HCT116 (cell line): ENCODE data around the gene NET1. TPM values are rescaled to one million over a fixed set of nuclear protein-coding genes. Genes with fewer than 3 reads are reported as not detected.

Experiments
- ATAC-seq: fragments of 200-7000 bp; cut with Tn5 transposase; 2 replicates; pipeline ENCODE4 v1.9.1; 2020; ENCODE audit warnings: mild to moderate bottlenecking, moderate library complexity
- BruUV-seq: library from RNA; stranded (reverse); fragments of 400-500 nt; replicated peaks from 2 replicates; lab custom pipeline; 2021; lab: Mats Ljungman, UMichigan
- CTCF ChIA-PET: fragments of 300-600 bp; sonication (Branson Sonifier 250); formaldehyde crosslinking; loops from one replicate; lab custom pipeline; 2021; ENCODE audit warnings: antibody characterized with exemption; lab: Charles Lee
- POLR2A ChIA-PET: fragments of 300-600, 350-600 bp; sonication (Branson Sonifier 250); formaldehyde crosslinking; loops from one replicate; lab custom pipeline; 2021; ENCODE audit warnings: antibody characterized with exemption; lab: Charles Lee
- RAD21 ChIA-PET, 2 experiments: fragments of 300-600 bp; sonication (Branson Sonifier 250); formaldehyde crosslinking; loops; one replicate each; lab custom pipeline; 2023; ENCODE audit warnings: low total read pairs in 2 of 2; ENCODE audit not compliant: uncharacterized antibody in 2 of 2, unreplicated experiment in 2 of 2, low non-redundant PET in 1 of 2; lab: Charles Lee
- DNase-seq: peaks from one replicate; pipeline ENCODE4 v3.0.0-alpha.2; 2010; ENCODE audit warnings: low read depth, low spot score
- H2AFZ ChIP-seq: fragments of 200-600 bp; shearing (Covaris generic), sonication (generic); 2 replicates; pipeline ENCODE4 v1.6.1; 2017; ENCODE audit warnings: low read depth, mixed run types, mixed read lengths, antibody characterized with exemption, low read length; ENCODE audit not compliant: poor library complexity, severe bottlenecking
- H3K27ac ChIP-seq: 2 replicates; pipeline ENCODE4 v1.5.1; 2012; ENCODE audit warnings: low read depth, low read length
- H3K27me3 ChIP-seq: fragments of 200-600 bp; sonication (generic); 2 replicates; pipeline ENCODE4 v1.6.1; 2016; ENCODE audit warnings: mixed run types, low read length, mixed read lengths; ENCODE audit not compliant: insufficient read depth
- H3K36me3 ChIP-seq, 2 experiments: fragments of 200-500 bp in 1 of 2; fragments of 200-600 bp in 1 of 2; sonication (Bioruptor generic) in 1 of 2; sonication (generic) in 1 of 2; 2 replicates each; pipeline versions ENCODE4 v1.5.1 to v1.6.1; 2014 to 2016; ENCODE audit warnings: low read length in 2 of 2, inconsistent platforms in 1 of 2, mixed read lengths in 1 of 2, mixed run types in 1 of 2; ENCODE audit not compliant: insufficient read depth in 2 of 2, control insufficient read depth in 1 of 2
- H3K4me1 ChIP-seq, 2 experiments: fragments of 200-600 bp in 1 of 2; sonication (generic) in 1 of 2; 2 replicates each; pipeline versions ENCODE4 v1.5.1 to v1.6.1; 2012 to 2017; ENCODE audit warnings: low read length in 2 of 2, inconsistent platforms in 1 of 2, mild to moderate bottlenecking in 1 of 2, mixed read lengths in 1 of 2, mixed run types in 1 of 2, moderate library complexity in 1 of 2; ENCODE audit not compliant: insufficient read depth in 2 of 2, control insufficient read depth in 1 of 2
- H3K4me2 ChIP-seq: fragments of 200-600 bp; sonication (generic); 2 replicates; pipeline ENCODE4 v1.6.1; 2017; ENCODE audit warnings: mixed run types, low read length, mixed read lengths
- H3K4me3 ChIP-seq, 2 experiments: fragments of 200-600 bp in 1 of 2; sonication (generic) in 1 of 2; replicated peaks in 1 of 2; 2 replicates each; pipeline ENCODE4 v1.5.1; 2011 to 2016; ENCODE audit warnings: low read length in 2 of 2, control low read depth in 1 of 2, low read depth in 1 of 2, mild to moderate bottlenecking in 1 of 2, mixed read lengths in 1 of 2, mixed run types in 1 of 2
- H3K79me2 ChIP-seq: fragments of 200-600 bp; sonication (generic); 2 replicates; pipeline ENCODE4 v1.6.1; 2017; ENCODE audit warnings: mild to moderate bottlenecking, mixed run types, low read length, moderate library complexity, mixed read lengths; ENCODE audit not compliant: insufficient read depth
- H3K9ac ChIP-seq: fragments of 200-600 bp; sonication (generic); 2 replicates; pipeline ENCODE4 v1.6.1; 2016; ENCODE audit warnings: low read length, mixed read lengths
- H3K9me2 ChIP-seq: fragments of 200-600 bp; sonication (generic), shearing (Covaris generic); 2 replicates; pipeline ENCODE4 v1.6.1; 2017; ENCODE audit warnings: mixed run types, mild to moderate bottlenecking, moderate library complexity; ENCODE audit not compliant: insufficient read depth
- H3K9me3 ChIP-seq, 2 experiments: fragments of 200-500 bp in 1 of 2; fragments of 200-600 bp in 1 of 2; sonication (Bioruptor generic) in 1 of 2; sonication (generic) in 1 of 2; 2 replicates each; pipeline ENCODE4 v1.6.1; 2014 to 2017; ENCODE audit warnings: low read length in 2 of 2, mixed read lengths in 2 of 2, inconsistent platforms in 1 of 2, low read depth in 1 of 2, mild to moderate bottlenecking in 1 of 2, mixed run types in 1 of 2, moderate library complexity in 1 of 2; ENCODE audit not compliant: control insufficient read depth in 1 of 2, insufficient read depth in 1 of 2
- H4K20me1 ChIP-seq: fragments of 200-600 bp; sonication (generic), shearing (Covaris generic); 2 replicates; pipeline ENCODE4 v1.6.1; 2017; ENCODE audit warnings: mixed run types, mild to moderate bottlenecking, moderate library complexity; ENCODE audit not compliant: insufficient read depth
- EGR1 ChIP-seq: IDR thresholded peaks from 2 replicates; pipeline ENCODE4 v1.6.1; 2012; ENCODE audit warnings: low read depth
- ELF1 ChIP-seq: IDR thresholded peaks from 2 replicates; pipeline ENCODE4 v1.6.1; 2012; ENCODE audit warnings: low read depth, borderline replicate concordance
- EZH2 ChIP-seq: fragments of 200-600 bp; sonication (generic); IDR thresholded peaks from 2 replicates; pipeline ENCODE4 v1.6.1; 2017; ENCODE audit warnings: antibody characterized with exemption, mixed run types
- EZH2phosphoT487 ChIP-seq: fragments of 200-600 bp; IDR thresholded peaks from 2 replicates; pipeline ENCODE4 v1.6.1; 2018; ENCODE audit warnings: antibody characterized with exemption, borderline replicate concordance
- FOSL1 ChIP-seq: IDR thresholded peaks from 2 replicates; pipeline ENCODE4 v1.6.1; 2012; ENCODE audit warnings: low read depth
- JUND ChIP-seq: IDR thresholded peaks from 2 replicates; pipeline ENCODE4 v1.6.1; 2012
- POLR2A ChIP-seq: IDR thresholded peaks from 2 replicates; pipeline ENCODE4 v1.7.0; 2011; ENCODE audit warnings: borderline replicate concordance; ENCODE audit not compliant: insufficient read depth, insufficient read length; ENCODE audit errors: extremely low read depth
- POLR2AphosphoS5 ChIP-seq: IDR thresholded peaks from 2 replicates; pipeline ENCODE4 v1.6.1; 2011; ENCODE audit warnings: mild to moderate bottlenecking, low read depth, low read length, moderate library complexity
- SIN3A ChIP-seq: IDR thresholded peaks from 2 replicates; pipeline ENCODE4 v1.6.1; 2012; ENCODE audit warnings: low read depth
- SP1 ChIP-seq: IDR thresholded peaks from 2 replicates; pipeline ENCODE4 v1.6.1; 2012; ENCODE audit warnings: low read depth
- SRF ChIP-seq: IDR thresholded peaks from 2 replicates; pipeline ENCODE4 v1.6.1; 2012; ENCODE audit warnings: low read depth
- TCF7L2 ChIP-seq: IDR thresholded peaks from 2 replicates; pipeline ENCODE4 v1.7.0; 2011; ENCODE audit warnings: borderline replicate concordance, inconsistent platforms; ENCODE audit not compliant: insufficient read depth, insufficient read length; ENCODE audit errors: extremely low read depth
- YY1 ChIP-seq: IDR thresholded peaks from 2 replicates; pipeline ENCODE4 v1.6.1; 2011; ENCODE audit warnings: low read length, low read depth, moderate library complexity, mild to moderate bottlenecking; ENCODE audit not compliant: insufficient replicate concordance; ENCODE audit errors: extremely low read depth
- ZNF274 ChIP-seq: fragments of 200-500 bp; sonication (Bioruptor generic); IDR thresholded peaks from 2 replicates; pipeline ENCODE4 v1.6.1; 2014; ENCODE audit warnings: mild to moderate bottlenecking, low read depth, low read length, inconsistent platforms
- intact Hi-C: fragments of 100-400 bp; cut with micrococcal nuclease; formaldehyde crosslinking; loops from 2 replicates; pipeline ENCODE4 v1.10.0; 2022
- total RNA-seq: library from RNA; stranded (reverse); gene quantifications from one replicate; pipeline ENCODE4 v1.2.1, GENCODE V29; 2021; ENCODE audit not compliant: unreplicated experiment
- TF ChIP-seq, protein P1 (sequence below): IDR thresholded peaks from 2 replicates; pipeline ENCODE4 v1.6.1; 2012; ENCODE audit warnings: low read depth
- TF ChIP-seq, protein P2 (sequence below), 3 experiments: fragments of 200-600 bp in 1 of 3; sonication (generic) in 1 of 3; IDR thresholded peaks in 2 of 3; conservative IDR thresholded peaks in 1 of 3; 2 replicates each; pipeline ENCODE4 v1.5.1; 2012 to 2017; ENCODE audit warnings: low read depth in 2 of 3, low read length in 2 of 3, antibody characterized with exemption in 1 of 3, borderline replicate concordance in 1 of 3, control low read depth in 1 of 3, mild to moderate bottlenecking in 1 of 3, mixed read lengths in 1 of 3, mixed run types in 1 of 3, moderate library complexity in 1 of 3; ENCODE audit not compliant: insufficient read depth in 1 of 3
- TF ChIP-seq, protein P3 (sequence below): IDR thresholded peaks from 2 replicates; pipeline ENCODE4 v1.6.1; 2011; ENCODE audit warnings: mild to moderate bottlenecking, low read length, moderate library complexity; ENCODE audit not compliant: insufficient replicate concordance; ENCODE audit errors: extremely low read depth
- TF ChIP-seq, protein P4 (sequence below): IDR thresholded peaks from 2 replicates; pipeline ENCODE4 v1.6.1; 2012
- TF ChIP-seq, protein P5 (sequence below): IDR thresholded peaks from 2 replicates; pipeline ENCODE4 v1.6.1; 2012

The NET1 gene
- total RNA-seq, 1 experiment from 2014 or later, result 51.2 TPM

DNA sequence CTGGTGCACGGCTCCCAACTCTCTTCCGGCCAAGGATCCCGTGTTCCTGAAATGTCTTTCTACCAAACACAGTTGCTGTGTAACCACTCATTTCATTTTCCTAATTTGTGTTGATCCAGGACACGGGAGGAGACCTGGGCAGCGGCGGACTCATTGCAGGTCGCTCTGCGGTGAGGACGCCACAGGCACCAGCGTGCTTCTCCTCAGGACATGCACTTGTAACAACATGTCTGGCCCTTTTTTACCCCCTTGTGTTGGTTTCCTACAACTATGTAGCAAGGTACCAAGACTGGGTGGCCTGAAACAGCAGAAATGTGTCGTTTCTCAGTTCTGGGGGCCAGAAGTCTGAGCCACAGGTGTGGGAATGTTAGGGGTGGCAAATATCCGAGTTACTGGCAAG, 68.8 kb downstream of the NET1 start:
- intact Hi-C loops, result no loop called here
- no peaks in the 10 kb centered on the region for H4K20me1 ChIP-seq
- ATAC-seq, result no peak
- POLR2A ChIA-PET, result no interaction called here
- TF ChIP-seq SP1, result no peak
- no peak for TF ChIP-seq JUND
- no peak for TF ChIP-seq FOSL1
- no peak for TF ChIP-seq POLR2A
- TF ChIP-seq ELF1, result no peak
- TF ChIP-seq, protein P1, sequence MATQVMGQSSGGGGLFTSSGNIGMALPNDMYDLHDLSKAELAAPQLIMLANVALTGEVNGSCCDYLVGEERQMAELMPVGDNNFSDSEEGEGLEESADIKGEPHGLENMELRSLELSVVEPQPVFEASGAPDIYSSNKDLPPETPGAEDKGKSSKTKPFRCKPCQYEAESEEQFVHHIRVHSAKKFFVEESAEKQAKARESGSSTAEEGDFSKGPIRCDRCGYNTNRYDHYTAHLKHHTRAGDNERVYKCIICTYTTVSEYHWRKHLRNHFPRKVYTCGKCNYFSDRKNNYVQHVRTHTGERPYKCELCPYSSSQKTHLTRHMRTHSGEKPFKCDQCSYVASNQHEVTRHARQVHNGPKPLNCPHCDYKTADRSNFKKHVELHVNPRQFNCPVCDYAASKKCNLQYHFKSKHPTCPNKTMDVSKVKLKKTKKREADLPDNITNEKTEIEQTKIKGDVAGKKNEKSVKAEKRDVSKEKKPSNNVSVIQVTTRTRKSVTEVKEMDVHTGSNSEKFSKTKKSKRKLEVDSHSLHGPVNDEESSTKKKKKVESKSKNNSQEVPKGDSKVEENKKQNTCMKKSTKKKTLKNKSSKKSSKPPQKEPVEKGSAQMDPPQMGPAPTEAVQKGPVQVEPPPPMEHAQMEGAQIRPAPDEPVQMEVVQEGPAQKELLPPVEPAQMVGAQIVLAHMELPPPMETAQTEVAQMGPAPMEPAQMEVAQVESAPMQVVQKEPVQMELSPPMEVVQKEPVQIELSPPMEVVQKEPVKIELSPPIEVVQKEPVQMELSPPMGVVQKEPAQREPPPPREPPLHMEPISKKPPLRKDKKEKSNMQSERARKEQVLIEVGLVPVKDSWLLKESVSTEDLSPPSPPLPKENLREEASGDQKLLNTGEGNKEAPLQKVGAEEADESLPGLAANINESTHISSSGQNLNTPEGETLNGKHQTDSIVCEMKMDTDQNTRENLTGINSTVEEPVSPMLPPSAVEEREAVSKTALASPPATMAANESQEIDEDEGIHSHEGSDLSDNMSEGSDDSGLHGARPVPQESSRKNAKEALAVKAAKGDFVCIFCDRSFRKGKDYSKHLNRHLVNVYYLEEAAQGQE, result no peak
- TF ChIP-seq, protein P2, sequence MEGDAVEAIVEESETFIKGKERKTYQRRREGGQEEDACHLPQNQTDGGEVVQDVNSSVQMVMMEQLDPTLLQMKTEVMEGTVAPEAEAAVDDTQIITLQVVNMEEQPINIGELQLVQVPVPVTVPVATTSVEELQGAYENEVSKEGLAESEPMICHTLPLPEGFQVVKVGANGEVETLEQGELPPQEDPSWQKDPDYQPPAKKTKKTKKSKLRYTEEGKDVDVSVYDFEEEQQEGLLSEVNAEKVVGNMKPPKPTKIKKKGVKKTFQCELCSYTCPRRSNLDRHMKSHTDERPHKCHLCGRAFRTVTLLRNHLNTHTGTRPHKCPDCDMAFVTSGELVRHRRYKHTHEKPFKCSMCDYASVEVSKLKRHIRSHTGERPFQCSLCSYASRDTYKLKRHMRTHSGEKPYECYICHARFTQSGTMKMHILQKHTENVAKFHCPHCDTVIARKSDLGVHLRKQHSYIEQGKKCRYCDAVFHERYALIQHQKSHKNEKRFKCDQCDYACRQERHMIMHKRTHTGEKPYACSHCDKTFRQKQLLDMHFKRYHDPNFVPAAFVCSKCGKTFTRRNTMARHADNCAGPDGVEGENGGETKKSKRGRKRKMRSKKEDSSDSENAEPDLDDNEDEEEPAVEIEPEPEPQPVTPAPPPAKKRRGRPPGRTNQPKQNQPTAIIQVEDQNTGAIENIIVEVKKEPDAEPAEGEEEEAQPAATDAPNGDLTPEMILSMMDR (IDR thresholded peaks at IDR 0.05 in 2 of 3, conservative IDR thresholded peaks at IDR 0.05 in 1 of 3; ENCODE audit: borderline replicate concordance in 1 of 3, insufficient read depth in 1 of 3, low read depth in 2 of 3, low read length in 2 of 3), result no peak
- no peak for TF ChIP-seq TCF7L2
- no peak for TF ChIP-seq EZH2phosphoT487
- TF ChIP-seq SRF, result no peak
- TF ChIP-seq, protein P3, sequence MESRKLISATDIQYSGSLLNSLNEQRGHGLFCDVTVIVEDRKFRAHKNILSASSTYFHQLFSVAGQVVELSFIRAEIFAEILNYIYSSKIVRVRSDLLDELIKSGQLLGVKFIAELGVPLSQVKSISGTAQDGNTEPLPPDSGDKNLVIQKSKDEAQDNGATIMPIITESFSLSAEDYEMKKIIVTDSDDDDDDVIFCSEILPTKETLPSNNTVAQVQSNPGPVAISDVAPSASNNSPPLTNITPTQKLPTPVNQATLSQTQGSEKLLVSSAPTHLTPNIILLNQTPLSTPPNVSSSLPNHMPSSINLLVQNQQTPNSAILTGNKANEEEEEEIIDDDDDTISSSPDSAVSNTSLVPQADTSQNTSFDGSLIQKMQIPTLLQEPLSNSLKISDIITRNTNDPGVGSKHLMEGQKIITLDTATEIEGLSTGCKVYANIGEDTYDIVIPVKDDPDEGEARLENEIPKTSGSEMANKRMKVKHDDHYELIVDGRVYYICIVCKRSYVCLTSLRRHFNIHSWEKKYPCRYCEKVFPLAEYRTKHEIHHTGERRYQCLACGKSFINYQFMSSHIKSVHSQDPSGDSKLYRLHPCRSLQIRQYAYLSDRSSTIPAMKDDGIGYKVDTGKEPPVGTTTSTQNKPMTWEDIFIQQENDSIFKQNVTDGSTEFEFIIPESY, result no peak
- TF ChIP-seq YY1, result no peak
- no peak for TF ChIP-seq EZH2
- TF ChIP-seq POLR2AphosphoS5, result no peak
- no peak for TF ChIP-seq SIN3A
- TF ChIP-seq, protein P4, sequence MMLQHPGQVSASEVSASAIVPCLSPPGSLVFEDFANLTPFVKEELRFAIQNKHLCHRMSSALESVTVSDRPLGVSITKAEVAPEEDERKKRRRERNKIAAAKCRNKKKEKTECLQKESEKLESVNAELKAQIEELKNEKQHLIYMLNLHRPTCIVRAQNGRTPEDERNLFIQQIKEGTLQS, result no peak
- no peak for TF ChIP-seq ZNF274
- TF ChIP-seq EGR1, result no peak
- TF ChIP-seq, protein P5, sequence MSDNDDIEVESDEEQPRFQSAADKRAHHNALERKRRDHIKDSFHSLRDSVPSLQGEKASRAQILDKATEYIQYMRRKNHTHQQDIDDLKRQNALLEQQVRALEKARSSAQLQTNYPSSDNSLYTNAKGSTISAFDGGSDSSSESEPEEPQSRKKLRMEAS, result no peak
- TF ChIP-seq, all 23 proteins: peak for 0
- ChIA-PET RAD21 (no interaction called here), CTCF (no interaction called here)
- H3K9me3 ChIP-seq, result no peaks in the 10 kb centered on the region
- no peaks in the 10 kb centered on the region for H3K79me2 ChIP-seq
- no peak overlapping the region for H3K27ac ChIP-seq
- H3K4me2 ChIP-seq, result no peak overlapping the region
- DNase-seq, result no peak
- BruUV-seq, result no TSS peak
- no peaks in the 10 kb centered on the region for H3K27me3 ChIP-seq
- H3K36me3 ChIP-seq, result no peaks in the 10 kb centered on the region
- H2AFZ ChIP-seq, result no peak overlapping the region
- H3K9me2 ChIP-seq, result no peaks in the 10 kb centered on the region
- H3K9ac ChIP-seq, result no peak overlapping the region
- H3K4me3 ChIP-seq, result no peak overlapping the region
- no peaks in the 10 kb centered on the region for H3K4me1 ChIP-seq
